Nephron (organoid): Measurements from ENCODE around the gene MKKS.

Source experiments
- H3K27ac Mint-ChIP-seq, 3 experiments: 2 replicates each; pipeline ENCODE4 v1.8.0; 2020; ENCODE audit warnings: mixed read lengths in 3 of 3, mild to moderate bottlenecking in 2 of 3, moderate library complexity in 1 of 3
- H3K27me3 Mint-ChIP-seq: 2 replicates; pipeline ENCODE4 v1.8.0; 2021; ENCODE audit warnings: low read depth, mild to moderate bottlenecking, moderate library complexity, mixed read lengths
- H3K36me3 Mint-ChIP-seq: 2 replicates; pipeline ENCODE4 v1.8.0; 2020; ENCODE audit warnings: low read depth, mixed read lengths
- H3K4me1 Mint-ChIP-seq: 2 replicates; pipeline ENCODE4 v1.8.0; 2020; ENCODE audit warnings: mixed read lengths
- H3K4me3 Mint-ChIP-seq, 3 experiments: 2 replicates each; pipeline ENCODE4 v1.8.0; 2020; ENCODE audit warnings: mild to moderate bottlenecking in 3 of 3, mixed read lengths in 3 of 3, moderate library complexity in 2 of 3
- H3K9me3 Mint-ChIP-seq: 2 replicates; pipeline ENCODE4 v1.8.0; 2020; ENCODE audit warnings: mixed read lengths
- TF ChIP-seq, protein P1 (sequence below), 3 experiments: fragments of 200-600 bp; sonication (generic); IDR thresholded peaks; one replicate each; pipeline ENCODE4 v1.5.0; 2021; ENCODE audit warnings: antibody characterized with exemption in 3 of 3; ENCODE audit not compliant: unreplicated experiment in 3 of 3

MKKS gene

DNA sequence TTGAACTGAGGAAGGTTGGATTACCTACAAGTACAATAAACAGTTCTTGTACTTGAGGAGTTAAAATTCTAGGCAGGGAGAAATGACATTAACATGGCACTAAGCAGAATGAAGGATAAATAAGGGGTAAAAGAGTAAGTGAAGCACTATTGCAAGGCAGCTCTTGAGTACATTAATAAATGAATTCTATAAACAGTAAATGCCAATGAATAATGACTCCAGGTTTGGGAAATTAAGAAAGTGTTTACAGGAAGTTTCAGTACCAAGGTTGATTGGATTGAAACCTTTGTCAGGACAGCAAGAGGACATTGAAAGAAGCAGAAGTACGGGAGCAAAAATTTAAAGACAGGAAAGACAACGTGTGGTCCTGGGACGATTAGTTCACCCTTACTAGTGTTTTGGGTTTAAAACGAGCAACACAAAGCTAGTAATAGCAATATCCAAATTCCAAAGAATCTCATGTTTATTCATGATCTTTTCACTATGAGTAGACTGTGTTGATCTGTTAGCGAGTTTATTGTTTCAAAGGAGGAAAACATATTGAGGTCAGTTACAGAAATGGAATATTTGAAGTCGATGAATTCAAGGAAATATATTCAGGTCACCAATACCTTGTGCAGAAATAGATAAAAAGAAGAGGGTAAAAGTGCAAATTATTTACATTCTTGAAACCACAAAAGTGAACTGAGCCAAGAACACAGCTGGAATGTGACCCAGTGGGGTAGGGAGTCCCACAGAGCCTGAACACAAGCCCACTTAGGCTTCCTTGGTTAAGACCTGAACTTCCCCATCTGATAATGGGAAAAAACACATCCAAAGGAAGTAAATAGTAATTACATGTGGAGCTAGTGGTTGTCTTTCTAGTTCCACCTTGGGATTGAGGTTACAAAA, 80.8 kb downstream of the MKKS start:
- Mint-ChIP-seq H3K27ac (peak overlapping the region in 2 of 3 experiments; percentile 0 to 1), H3K27me3 (no peaks in the 10 kb centered on the region), H3K4me3 (no peak overlapping the region), H3K36me3 (no peaks in the 10 kb centered on the region), H3K4me1 (peaks cover 14% of the 10 kb centered on the region), H3K9me3 (no peaks in the 10 kb centered on the region)
- TF ChIP-seq, protein P1, sequence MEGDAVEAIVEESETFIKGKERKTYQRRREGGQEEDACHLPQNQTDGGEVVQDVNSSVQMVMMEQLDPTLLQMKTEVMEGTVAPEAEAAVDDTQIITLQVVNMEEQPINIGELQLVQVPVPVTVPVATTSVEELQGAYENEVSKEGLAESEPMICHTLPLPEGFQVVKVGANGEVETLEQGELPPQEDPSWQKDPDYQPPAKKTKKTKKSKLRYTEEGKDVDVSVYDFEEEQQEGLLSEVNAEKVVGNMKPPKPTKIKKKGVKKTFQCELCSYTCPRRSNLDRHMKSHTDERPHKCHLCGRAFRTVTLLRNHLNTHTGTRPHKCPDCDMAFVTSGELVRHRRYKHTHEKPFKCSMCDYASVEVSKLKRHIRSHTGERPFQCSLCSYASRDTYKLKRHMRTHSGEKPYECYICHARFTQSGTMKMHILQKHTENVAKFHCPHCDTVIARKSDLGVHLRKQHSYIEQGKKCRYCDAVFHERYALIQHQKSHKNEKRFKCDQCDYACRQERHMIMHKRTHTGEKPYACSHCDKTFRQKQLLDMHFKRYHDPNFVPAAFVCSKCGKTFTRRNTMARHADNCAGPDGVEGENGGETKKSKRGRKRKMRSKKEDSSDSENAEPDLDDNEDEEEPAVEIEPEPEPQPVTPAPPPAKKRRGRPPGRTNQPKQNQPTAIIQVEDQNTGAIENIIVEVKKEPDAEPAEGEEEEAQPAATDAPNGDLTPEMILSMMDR (IDR thresholded peaks at IDR 0.05; ENCODE audit: unreplicated experiment in 3 of 3), result no peak
